ENCODE measurements around the gene MED8. TPM values are rescaled to one million over a fixed set of nuclear protein-coding genes. Genes with fewer than 3 reads are reported as not detected.

MED8 gene
- total and polyA plus RNA-seq, 2 of the 8 experiments (the other 6 are each of a cell fraction or from before 2014, with no cell fraction given): 7.0 to 20.6 TPM

DNA sequence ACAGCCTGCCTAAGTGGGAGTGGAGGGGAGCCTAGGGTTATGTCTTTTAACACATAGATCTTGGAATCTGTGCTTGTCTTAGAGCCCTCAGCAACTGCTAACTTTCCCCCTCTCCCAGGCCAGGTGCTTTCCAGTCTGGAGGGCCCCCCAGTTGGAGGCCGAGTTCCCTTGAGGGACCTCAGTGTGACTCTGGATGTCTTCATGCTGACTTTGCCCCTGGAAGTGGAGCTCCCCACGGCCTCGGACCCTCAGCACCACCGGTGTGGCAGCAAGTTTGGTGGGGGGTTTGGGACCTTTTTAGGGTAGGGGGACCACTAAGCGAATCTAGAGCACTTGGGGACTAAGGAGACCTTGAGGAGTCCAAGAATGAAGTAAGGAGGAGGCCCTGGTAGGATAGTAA lies 41.2 kb upstream of the MED8 start (continued):
- no peak for TF ChIP-seq SRF (IDR thresholded peaks at IDR 0.05; ENCODE audit: low read depth, low read length)

All from H1 (cell line).